ENCODE data around the gene CHST9. TPM values are rescaled to one million over a fixed set of nuclear protein-coding genes. Genes with fewer than 3 reads are reported as not detected.

CHST9 gene
- total and polyA plus RNA-seq, 2 of the 4 experiments (the other 2 are of a cell fraction) = not detected

GRCh38 chr18:27049969-27050368 is 135.1 kb downstream of the CHST9 start:
- no peak for DNase-seq
- ChIA-PET CTCF (no interaction called here), POLR2A (ENCODE audit: unreplicated experiment) (no interaction called here)
- no peak overlapping the region for H2AK9ac ChIP-seq (replicated peaks; ENCODE audit: low read depth, low read length, poor library complexity)
- no peak overlapping the region for H3K4ac ChIP-seq (ENCODE audit: low read depth, low read length)
- dilution Hi-C loops (cut with HindIII; ENCODE audit: low sequenced_read_pairs, unreplicated experiment) = no loop called here
- H2BK20ac ChIP-seq (ENCODE audit: low read depth, low read length) = no peak overlapping the region
- H3K36me3 ChIP-seq (ENCODE audit: control insufficient read depth, insufficient read depth, low read length) = no peaks in the 10 kb centered on the region
- H3K4me1 ChIP-seq (ENCODE audit: control insufficient read depth, insufficient read depth, low read length) = no peaks in the 10 kb centered on the region
- no peaks in the 10 kb centered on the region for H3K9me1 ChIP-seq (ENCODE audit: insufficient read depth, low read length)
- no peak overlapping the region for H3K56ac ChIP-seq (ENCODE audit: extremely low read depth, insufficient read depth, low read length)
- 30% methylated on average over 2 of the region's 4 CpGs; no CpG with 5 or more reads in 1 of the 2 experiments for WGBS, 2 experiments (ENCODE audit: extremely low coverage in 2 of 2, insufficient read length in 1 of 2)
- no peak overlapping the region for H4K5ac ChIP-seq (ENCODE audit: low read depth, low read length)
- no peak overlapping the region for H3K14ac ChIP-seq (replicated peaks; ENCODE audit: low read depth, low read length)
- H3K4me2 ChIP-seq (ENCODE audit: low read depth, low read length) = no peak overlapping the region
- peaks cover 4% of the 10 kb centered on the region; the same call in 1 of the 2 replicates for H3K9me3 ChIP-seq (ENCODE audit: control insufficient read depth, insufficient read depth, low read length)
- H4K8ac ChIP-seq (ENCODE audit: low read depth in 2 of 2, low read length in 2 of 2) = no peak overlapping the region
- no peak overlapping the region for H3K4me3 ChIP-seq (ENCODE audit: insufficient read depth, low read depth, low read length)
- no peak overlapping the region for H2AFZ ChIP-seq (replicated peaks; ENCODE audit: low read length, poor library complexity)
- intact Hi-C loops (cut with micrococcal nuclease) = no loop called here
- no peak overlapping the region for H4K91ac ChIP-seq (ENCODE audit: insufficient read depth, low read depth, low read length)
- TF ChIP-seq CHD1 (IDR thresholded peaks at IDR 0.05; ENCODE audit: low read depth, low read length) (no peak), RCOR1 (IDR thresholded peaks at IDR 0.05; ENCODE audit: insufficient replicate concordance, low read length) (no peak), ELK1 (IDR thresholded peaks at IDR 0.05; ENCODE audit: borderline replicate concordance, low read depth, low read length) (no peak)
- no TSS peak for BruUV-seq (replicated peaks)
- no peak overlapping the region for H2AK5ac ChIP-seq (ENCODE audit: low read depth, low read length)
- no peak overlapping the region for H3K27ac ChIP-seq (ENCODE audit: insufficient read depth, low read length)
- no peak overlapping the region for H2BK5ac ChIP-seq (ENCODE audit: low read depth, low read length, poor library complexity, severe bottlenecking)
- no peaks in the 10 kb centered on the region for H3K79me1 ChIP-seq (ENCODE audit: low read depth in 1 of 2, low read length in 2 of 2)
- H3K27me3 ChIP-seq (ENCODE audit: control insufficient read depth, insufficient read depth, low read length) = no peaks in the 10 kb centered on the region
- in situ Hi-C loops (cut with MboI; ENCODE audit: low sequenced_read_pairs) = no loop called here
- no peak for ATAC-seq (ENCODE audit: low read depth)
- H3K18ac ChIP-seq (ENCODE audit: low read depth, low read length) = no peak overlapping the region
- no peak overlapping the region for H2BK120ac ChIP-seq (ENCODE audit: low read depth, low read length)
- no peak overlapping the region for H3K9ac ChIP-seq (ENCODE audit: low read depth, low read length)
- H2BK15ac ChIP-seq (ENCODE audit: low read depth, low read length) = no peak overlapping the region
- H4K20me1 ChIP-seq (ENCODE audit: insufficient read depth, low read length) = no peaks in the 10 kb centered on the region
- H3K23ac ChIP-seq (ENCODE audit: low read depth, low read length) = no peak overlapping the region

All from IMR-90 (cell line).